HG03575 (cell line): ENCODE data around the gene RUNX1.

Experiments
- ATAC-seq: cut with Tn5 transposase; IDR thresholded peaks from one replicate; pipeline ENCODE4 v1.9.1; 2021; ENCODE audit not compliant: unreplicated experiment, insufficient number of reproducible peaks, low FRiP score; ENCODE audit errors: extremely low read depth

Gene RUNX1

GRCh38 chr21:34878940-34879339 lies 170.2 kb downstream of the RUNX1 start:
- no peak for ATAC-seq

GRCh38 chr21:34878501-34878900 lies 170.6 kb downstream of the RUNX1 start:
- no peak for ATAC-seq

- no peak for ATAC-seq
Observed at GRCh38 chr21:34877485-34878128, 171.5 kb downstream of the RUNX1 start.

GRCh38 chr21:34875830-34876229 lies 173.3 kb downstream of the RUNX1 start:
- no peak for ATAC-seq

GRCh38 chr21:34874684-34875513 lies 174.2 kb downstream of the RUNX1 start:
- no peak for ATAC-seq

GRCh38 chr21:34871026-34871908 lies 177.8 kb downstream of the RUNX1 start:
- no peak for ATAC-seq

- ATAC-seq = no peak
Observed at GRCh38 chr21:34870246-34870645, 178.9 kb downstream of the RUNX1 start.

GRCh38 chr21:34869545-34869944 lies 179.6 kb downstream of the RUNX1 start:
- ATAC-seq = no peak

GRCh38 chr21:34867785-34868184 lies 181.3 kb downstream of the RUNX1 start:
- no peak for ATAC-seq

GRCh38 chr21:34865400-34866241 lies 183.5 kb downstream of the RUNX1 start:
- ATAC-seq = peak; percentile 82

GRCh38 chr21:34864370-34865149 lies 184.5 kb downstream of the RUNX1 start:
- no peak for ATAC-seq

GRCh38 chr21:34862951-34863350 lies 186.2 kb downstream of the RUNX1 start:
- ATAC-seq = no peak

- no peak for ATAC-seq
Observed at GRCh38 chr21:34861258-34861657, 187.8 kb downstream of the RUNX1 start.

- no peak for ATAC-seq
Observed at GRCh38 chr21:34859976-34860653, 189.0 kb downstream of the RUNX1 start.

- ATAC-seq = no peak
Observed at GRCh38 chr21:34858559-34858958, 190.5 kb downstream of the RUNX1 start.

- ATAC-seq = no peak
Observed at GRCh38 chr21:34857874-34858273, 191.2 kb downstream of the RUNX1 start.

- ATAC-seq = no peak
Observed at GRCh38 chr21:34857122-34857713, 191.9 kb downstream of the RUNX1 start.
